ENCODE results near the gene PCDHA3. TPM values are rescaled to one million over a fixed set of nuclear protein-coding genes. Genes with fewer than 3 reads are reported as not detected.

The PCDHA3 gene
- total and polyA plus RNA-seq, 2 of the 8 experiments (the other 6 are each of a cell fraction or from before 2014, with no cell fraction given): 0.48 to 0.67 TPM

GRCh38 chr5:140827704-140828361, 27.0 kb downstream of the PCDHA3 start, which contains the start of gene PCDHA6 (continued):
- TF ChIP-seq CHD7 (IDR thresholded peaks at IDR 0.05; ENCODE audit: insufficient replicate concordance, low read length) (no peak), SIN3A (conservative IDR thresholded peaks at IDR 0.05 in 1 of 2, IDR thresholded peaks at IDR 0.05 in 1 of 2; ENCODE audit: low read depth in 1 of 2, low read length in 2 of 2) (no peak)
